ENCODE measurements around the gene GPATCH11.

Gene GPATCH11

GRCh38 chr2:37083873-37084794 lies at the start of gene GPATCH11, which contains the start of gene HEATR5B:
Gene GPATCH11 (plus strand): TSS chr2:37084518. CDS start chr2:37088382, 3,864 bp downstream.
Gene HEATR5B (minus strand): TSS chr2:37084372. CDS start chr2:37083414, 958 bp downstream.
- peak; percentile 78 to 85 for DNase-seq (ENCODE audit: low read depth in 2 of 2)

- DNase-seq (ENCODE audit: low read depth in 2 of 2) = no peak
These were observed 46.5 kb upstream of the GPATCH11 start for GRCh38 chr2:37037771-37038170.

- DNase-seq (ENCODE audit: low read depth in 2 of 2) = no peak
These were observed 44.7 kb upstream of the GPATCH11 start for GRCh38 chr2:37039580-37039979.

GRCh38 chr2:37052600-37053332 lies 31.6 kb upstream of the GPATCH11 start:
- no peak for DNase-seq (ENCODE audit: low read depth in 2 of 2)

GRCh38 chr2:37059841-37060240 lies 24.5 kb upstream of the GPATCH11 start:
- DNase-seq (ENCODE audit: low read depth in 2 of 2) = no peak

GRCh38 chr2:37060446-37060845 lies 23.9 kb upstream of the GPATCH11 start:
- no peak for DNase-seq (ENCODE audit: low read depth in 2 of 2)

GRCh38 chr2:37061013-37061711 lies 23.2 kb upstream of the GPATCH11 start:
- DNase-seq (ENCODE audit: low read depth in 2 of 2) = no peak

- no peak for DNase-seq (ENCODE audit: low read depth in 2 of 2)
These were observed 22.5 kb upstream of the GPATCH11 start for GRCh38 chr2:37061776-37062175.

GRCh38 chr2:37068686-37069085 lies 15.6 kb upstream of the GPATCH11 start:
- no peak for DNase-seq (ENCODE audit: low read depth in 2 of 2)

- no peak for DNase-seq (ENCODE audit: low read depth in 2 of 2)
These were observed 13.4 kb upstream of the GPATCH11 start for GRCh38 chr2:37070931-37071330.

- no peak for DNase-seq (ENCODE audit: low read depth in 2 of 2)
These were observed 4.1 kb upstream of the GPATCH11 start for GRCh38 chr2:37080266-37080665.

GRCh38 chr2:37080689-37081088 lies 3.6 kb upstream of the GPATCH11 start:
- no peak for DNase-seq (ENCODE audit: low read depth in 2 of 2)

GRCh38 chr2:37084797-37085196 lies 479 bp downstream of the GPATCH11 start:
- DNase-seq (ENCODE audit: low read depth in 2 of 2) = no peak

- DNase-seq (ENCODE audit: low read depth in 2 of 2) = no peak
These were observed 1.4 kb downstream of the GPATCH11 start for GRCh38 chr2:37085731-37086147.

GRCh38 chr2:37090019-37090477 lies 5.7 kb downstream of the GPATCH11 start:
- no peak for DNase-seq (ENCODE audit: low read depth in 2 of 2)

- DNase-seq (ENCODE audit: low read depth in 2 of 2) = no peak
These were observed 7.6 kb downstream of the GPATCH11 start for GRCh38 chr2:37091873-37092272.

GRCh38 chr2:37096568-37096967 lies 12.2 kb downstream of the GPATCH11 start:
- DNase-seq (ENCODE audit: low read depth in 2 of 2) = no peak

GRCh38 chr2:37098416-37099118 lies 14.2 kb downstream of the GPATCH11 start:
- DNase-seq (ENCODE audit: low read depth in 2 of 2) = no peak

- DNase-seq (ENCODE audit: low read depth in 2 of 2) = no peak
These were observed 15.7 kb downstream of the GPATCH11 start for GRCh38 chr2:37100054-37100453.

GRCh38 chr2:37102588-37102987 lies 18.3 kb downstream of the GPATCH11 start:
- DNase-seq (ENCODE audit: low read depth in 2 of 2) = no peak

- no peak for DNase-seq (ENCODE audit: low read depth in 2 of 2)
These were observed 19.9 kb downstream of the GPATCH11 start for GRCh38 chr2:37104178-37104577.
